ENCODE results near the gene NDUFAB1. TPM values are rescaled to one million over a fixed set of nuclear protein-coding genes. Genes with fewer than 3 reads are reported as not detected.

NDUFAB1 gene
- total and polyA plus RNA-seq, 2 of the 13 experiments (the other 11 are each of a cell fraction or from before 2014, with no cell fraction given) = 221 to 601 TPM

GRCh38 chr16:23595246-23595950 is 718 bp downstream of the NDUFAB1 start (continued):
- TF ChIP-seq TEAD3 (CRISPR knock-in tag; optimal IDR thresholded peaks at IDR 0.05; ENCODE audit: borderline replicate concordance) = peak; percentile 40
- TF ChIP-seq, protein P1, sequence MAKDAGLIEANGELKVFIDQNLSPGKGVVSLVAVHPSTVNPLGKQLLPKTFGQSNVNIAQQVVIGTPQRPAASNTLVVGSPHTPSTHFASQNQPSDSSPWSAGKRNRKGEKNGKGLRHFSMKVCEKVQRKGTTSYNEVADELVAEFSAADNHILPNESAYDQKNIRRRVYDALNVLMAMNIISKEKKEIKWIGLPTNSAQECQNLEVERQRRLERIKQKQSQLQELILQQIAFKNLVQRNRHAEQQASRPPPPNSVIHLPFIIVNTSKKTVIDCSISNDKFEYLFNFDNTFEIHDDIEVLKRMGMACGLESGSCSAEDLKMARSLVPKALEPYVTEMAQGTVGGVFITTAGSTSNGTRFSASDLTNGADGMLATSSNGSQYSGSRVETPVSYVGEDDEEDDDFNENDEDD (CRISPR knock-in tag; IDR thresholded peaks at IDR 0.05; ENCODE audit: borderline replicate concordance) = peak; percentile 75; the same call in 1 of the 2 replicates
- no peak for TF ChIP-seq ZSCAN30 (CRISPR knock-in tag; IDR thresholded peaks at IDR 0.05)
- 0 out of 2 replicates have a peak, but pooled peaks have one; percentile 10 for TF ChIP-seq ELF4 (CRISPR knock-in tag; IDR thresholded peaks at IDR 0.05; ENCODE audit: borderline replicate concordance)
- TF ChIP-seq ZNF335 (CRISPR knock-in tag; IDR thresholded peaks at IDR 0.05) = no peak
- TF ChIP-seq RFX3 (CRISPR knock-in tag; IDR thresholded peaks at IDR 0.05) = no peak
- TF ChIP-seq ZNF563 (CRISPR knock-in tag; IDR thresholded peaks at IDR 0.05) = no peak
- no peak for TF ChIP-seq ZSCAN20 (CRISPR knock-in tag; IDR thresholded peaks at IDR 0.05; ENCODE audit: borderline replicate concordance)
- TF ChIP-seq ZNF883 (CRISPR knock-in tag; IDR thresholded peaks at IDR 0.05; ENCODE audit: not compliant biosample characterization) = no peak
- no peak for TF ChIP-seq DNMT3B (CRISPR knock-in tag; conservative IDR thresholded peaks at IDR 0.05)
- TF ChIP-seq, protein P2, sequence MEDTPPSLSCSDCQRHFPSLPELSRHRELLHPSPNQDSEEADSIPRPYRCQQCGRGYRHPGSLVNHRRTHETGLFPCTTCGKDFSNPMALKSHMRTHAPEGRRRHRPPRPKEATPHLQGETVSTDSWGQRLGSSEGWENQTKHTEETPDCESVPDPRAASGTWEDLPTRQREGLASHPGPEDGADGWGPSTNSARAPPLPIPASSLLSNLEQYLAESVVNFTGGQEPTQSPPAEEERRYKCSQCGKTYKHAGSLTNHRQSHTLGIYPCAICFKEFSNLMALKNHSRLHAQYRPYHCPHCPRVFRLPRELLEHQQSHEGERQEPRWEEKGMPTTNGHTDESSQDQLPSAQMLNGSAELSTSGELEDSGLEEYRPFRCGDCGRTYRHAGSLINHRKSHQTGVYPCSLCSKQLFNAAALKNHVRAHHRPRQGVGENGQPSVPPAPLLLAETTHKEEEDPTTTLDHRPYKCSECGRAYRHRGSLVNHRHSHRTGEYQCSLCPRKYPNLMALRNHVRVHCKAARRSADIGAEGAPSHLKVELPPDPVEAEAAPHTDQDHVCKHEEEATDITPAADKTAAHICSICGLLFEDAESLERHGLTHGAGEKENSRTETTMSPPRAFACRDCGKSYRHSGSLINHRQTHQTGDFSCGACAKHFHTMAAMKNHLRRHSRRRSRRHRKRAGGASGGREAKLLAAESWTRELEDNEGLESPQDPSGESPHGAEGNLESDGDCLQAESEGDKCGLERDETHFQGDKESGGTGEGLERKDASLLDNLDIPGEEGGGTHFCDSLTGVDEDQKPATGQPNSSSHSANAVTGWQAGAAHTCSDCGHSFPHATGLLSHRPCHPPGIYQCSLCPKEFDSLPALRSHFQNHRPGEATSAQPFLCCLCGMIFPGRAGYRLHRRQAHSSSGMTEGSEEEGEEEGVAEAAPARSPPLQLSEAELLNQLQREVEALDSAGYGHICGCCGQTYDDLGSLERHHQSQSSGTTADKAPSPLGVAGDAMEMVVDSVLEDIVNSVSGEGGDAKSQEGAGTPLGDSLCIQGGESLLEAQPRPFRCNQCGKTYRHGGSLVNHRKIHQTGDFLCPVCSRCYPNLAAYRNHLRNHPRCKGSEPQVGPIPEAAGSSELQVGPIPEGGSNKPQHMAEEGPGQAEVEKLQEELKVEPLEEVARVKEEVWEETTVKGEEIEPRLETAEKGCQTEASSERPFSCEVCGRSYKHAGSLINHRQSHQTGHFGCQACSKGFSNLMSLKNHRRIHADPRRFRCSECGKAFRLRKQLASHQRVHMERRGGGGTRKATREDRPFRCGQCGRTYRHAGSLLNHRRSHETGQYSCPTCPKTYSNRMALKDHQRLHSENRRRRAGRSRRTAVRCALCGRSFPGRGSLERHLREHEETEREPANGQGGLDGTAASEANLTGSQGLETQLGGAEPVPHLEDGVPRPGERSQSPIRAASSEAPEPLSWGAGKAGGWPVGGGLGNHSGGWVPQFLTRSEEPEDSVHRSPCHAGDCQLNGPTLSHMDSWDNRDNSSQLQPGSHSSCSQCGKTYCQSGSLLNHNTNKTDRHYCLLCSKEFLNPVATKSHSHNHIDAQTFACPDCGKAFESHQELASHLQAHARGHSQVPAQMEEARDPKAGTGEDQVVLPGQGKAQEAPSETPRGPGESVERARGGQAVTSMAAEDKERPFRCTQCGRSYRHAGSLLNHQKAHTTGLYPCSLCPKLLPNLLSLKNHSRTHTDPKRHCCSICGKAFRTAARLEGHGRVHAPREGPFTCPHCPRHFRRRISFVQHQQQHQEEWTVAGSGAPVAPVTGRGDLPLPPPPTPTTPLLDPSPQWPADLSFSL (CRISPR knock-in tag; IDR thresholded peaks at IDR 0.05) = peak; percentile 17; the same call in 1 of the 2 replicates
- 0 out of 2 replicates have a peak, but pooled peaks have one; percentile 33 for TF ChIP-seq NCOA5 (CRISPR knock-in tag; IDR thresholded peaks at IDR 0.05)
- 0 out of 2 replicates have a peak, but pooled peaks have one; percentile 28 for TF ChIP-seq ZNF513 (CRISPR knock-in tag; conservative IDR thresholded peaks at IDR 0.05)
- TF ChIP-seq, protein P3, sequence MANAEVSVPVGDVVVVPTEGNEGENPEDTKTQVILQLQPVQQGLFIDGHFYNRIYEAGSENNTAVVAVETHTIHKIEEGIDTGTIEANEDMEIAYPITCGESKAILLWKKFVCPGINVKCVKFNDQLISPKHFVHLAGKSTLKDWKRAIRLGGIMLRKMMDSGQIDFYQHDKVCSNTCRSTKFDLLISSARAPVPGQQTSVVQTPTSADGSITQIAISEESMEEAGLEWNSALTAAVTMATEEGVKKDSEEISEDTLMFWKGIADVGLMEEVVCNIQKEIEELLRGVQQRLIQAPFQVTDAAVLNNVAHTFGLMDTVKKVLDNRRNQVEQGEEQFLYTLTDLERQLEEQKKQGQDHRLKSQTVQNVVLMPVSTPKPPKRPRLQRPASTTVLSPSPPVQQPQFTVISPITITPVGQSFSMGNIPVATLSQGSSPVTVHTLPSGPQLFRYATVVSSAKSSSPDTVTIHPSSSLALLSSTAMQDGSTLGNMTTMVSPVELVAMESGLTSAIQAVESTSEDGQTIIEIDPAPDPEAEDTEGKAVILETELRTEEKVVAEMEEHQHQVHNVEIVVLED (CRISPR knock-in tag; IDR thresholded peaks at IDR 0.05; ENCODE audit: borderline replicate concordance) = no peak
- TF ChIP-seq ZIK1 (CRISPR knock-in tag; IDR thresholded peaks at IDR 0.05; ENCODE audit: borderline replicate concordance, low read depth) = peak; percentile 7; the same call in 1 of the 2 replicates
- TF ChIP-seq, protein P4, sequence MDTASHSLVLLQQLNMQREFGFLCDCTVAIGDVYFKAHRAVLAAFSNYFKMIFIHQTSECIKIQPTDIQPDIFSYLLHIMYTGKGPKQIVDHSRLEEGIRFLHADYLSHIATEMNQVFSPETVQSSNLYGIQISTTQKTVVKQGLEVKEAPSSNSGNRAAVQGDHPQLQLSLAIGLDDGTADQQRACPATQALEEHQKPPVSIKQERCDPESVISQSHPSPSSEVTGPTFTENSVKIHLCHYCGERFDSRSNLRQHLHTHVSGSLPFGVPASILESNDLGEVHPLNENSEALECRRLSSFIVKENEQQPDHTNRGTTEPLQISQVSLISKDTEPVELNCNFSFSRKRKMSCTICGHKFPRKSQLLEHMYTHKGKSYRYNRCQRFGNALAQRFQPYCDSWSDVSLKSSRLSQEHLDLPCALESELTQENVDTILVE (CRISPR knock-in tag; IDR thresholded peaks at IDR 0.05) = no peak

Data from HepG2 (cell line).